ENCODE measurements around the gene L3MBTL4. TPM values are rescaled to one million over a fixed set of nuclear protein-coding genes. Genes with fewer than 3 reads are reported as not detected.
"Not testable (repeated sequence)": the region's sequence is repeated elsewhere in the genome, so short reads cannot be mapped to it uniquely, and the experiment has no call there.

L3MBTL4 gene
- total RNA-seq, 2 experiments from 2014 or later = not detected

DNA sequence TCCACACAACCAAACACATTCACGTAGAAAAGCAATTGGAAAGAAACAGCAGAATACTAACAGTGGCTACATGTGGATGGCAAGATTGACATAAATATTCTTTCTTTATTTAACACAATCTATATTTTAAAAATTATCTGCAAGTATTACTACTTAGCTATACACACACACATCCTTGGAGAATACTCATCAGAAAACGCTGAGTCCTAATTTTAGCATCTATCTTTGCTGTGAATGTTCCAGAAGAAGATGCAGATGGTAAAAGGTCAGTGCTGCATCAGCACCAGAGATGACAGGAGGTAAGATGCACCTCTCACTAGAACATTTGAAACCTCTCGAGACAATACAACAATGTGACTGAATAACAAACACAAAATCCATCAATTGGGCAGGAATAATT lies 148.5 kb downstream of the L3MBTL4 start:
- Histone ChIP-seq H3K9me2 (ENCODE audit: insufficient read depth, low read length) (no peaks in the 10 kb centered on the region), H3K9me3 (ENCODE audit: low read length) (no peaks in the 10 kb centered on the region), H3K4me2 (ENCODE audit: low read length) (no peak overlapping the region), H3K36me3 (ENCODE audit: insufficient read depth, low read length) (no peaks in the 10 kb centered on the region), H3K4me1 (ENCODE audit: insufficient read depth, low read length, poor library complexity, severe bottlenecking) (no peaks in the 10 kb centered on the region), H3K4me3 (ENCODE audit: low read depth, low read length, poor library complexity, severe bottlenecking) (no peak overlapping the region), H4K20me1 (ENCODE audit: insufficient read depth, low read length) (no peaks in the 10 kb centered on the region), H2AFZ (ENCODE audit: low read length) (no peak overlapping the region), H3K79me2 (ENCODE audit: insufficient read depth, low read depth, low read length) (no peaks in the 10 kb centered on the region), H3K27ac (ENCODE audit: low read depth, low read length, poor library complexity, severe bottlenecking) (no peak overlapping the region)
- intact Hi-C loops (cut with micrococcal nuclease; ENCODE audit: unreplicated experiment) = no loop called here
- no peak for TF ChIP-seq EZH2phosphoT487 (IDR thresholded peaks at IDR 0.05; ENCODE audit: borderline replicate concordance, low read depth, low read length)
- TF ChIP-seq CTCF (conservative IDR thresholded peaks at IDR 0.05; ENCODE audit: low read length) = no peak
- ChIA-PET POLR2A (no interaction called here), CTCF (ENCODE audit: unreplicated experiment) (no interaction called here)
- BruUV-seq (replicated peaks) = no TSS peak
- no peak for DNase-seq (ENCODE audit: low spot score)

DNA sequence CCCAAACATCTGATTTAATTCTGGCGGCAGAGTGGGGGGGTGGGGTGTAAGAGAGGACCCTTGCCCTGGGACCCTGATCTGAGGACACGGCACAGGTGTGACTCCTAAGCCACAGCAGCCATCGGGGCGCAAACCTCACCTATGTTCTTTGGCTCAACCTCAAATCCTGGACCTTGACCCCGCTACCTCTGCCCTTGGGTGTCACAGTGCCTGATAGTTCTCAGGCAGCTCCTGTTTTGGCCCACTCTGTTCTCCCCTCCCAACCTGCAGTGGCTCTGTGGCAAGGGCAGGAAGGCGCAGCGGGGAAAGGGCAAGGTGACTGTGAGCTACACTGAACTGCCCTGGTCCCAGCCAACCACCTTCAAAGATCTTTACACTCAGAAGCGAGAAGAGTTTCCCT lies 152.8 kb downstream of the L3MBTL4 start:
- Histone ChIP-seq H3K9me3 (ENCODE audit: low read length) (no peaks in the 10 kb centered on the region), H3K4me1 (ENCODE audit: insufficient read depth, low read length, poor library complexity, severe bottlenecking) (no peaks in the 10 kb centered on the region), H3K79me2 (ENCODE audit: insufficient read depth, low read depth, low read length) (no peaks in the 10 kb centered on the region), H3K4me3 (ENCODE audit: low read depth, low read length, poor library complexity, severe bottlenecking) (no peak overlapping the region), H3K9me2 (ENCODE audit: insufficient read depth, low read length) (no peaks in the 10 kb centered on the region), H3K4me2 (ENCODE audit: low read length) (no peak overlapping the region), H4K20me1 (ENCODE audit: insufficient read depth, low read length) (no peaks in the 10 kb centered on the region), H3K27ac (ENCODE audit: low read depth, low read length, poor library complexity, severe bottlenecking) (no peak overlapping the region), H2AFZ (ENCODE audit: low read length) (no peak overlapping the region), H3K36me3 (ENCODE audit: insufficient read depth, low read length) (no peaks in the 10 kb centered on the region)
- no TSS peak for BruUV-seq (replicated peaks)
- DNase-seq (ENCODE audit: low spot score) = no peak
- TF ChIP-seq EZH2phosphoT487 (IDR thresholded peaks at IDR 0.05; ENCODE audit: borderline replicate concordance, low read depth, low read length) = no peak
- no peak for TF ChIP-seq CTCF (conservative IDR thresholded peaks at IDR 0.05; ENCODE audit: low read length)
- intact Hi-C loops (cut with micrococcal nuclease; ENCODE audit: unreplicated experiment) = no loop called here
- ChIA-PET POLR2A (interaction anchor here (0.6 kb wide), 1 partner anchor 14 kb away, joined by 3 read pairs; no protein-coding TSS in a partner anchor), CTCF (ENCODE audit: unreplicated experiment) (no interaction called here)

DNA sequence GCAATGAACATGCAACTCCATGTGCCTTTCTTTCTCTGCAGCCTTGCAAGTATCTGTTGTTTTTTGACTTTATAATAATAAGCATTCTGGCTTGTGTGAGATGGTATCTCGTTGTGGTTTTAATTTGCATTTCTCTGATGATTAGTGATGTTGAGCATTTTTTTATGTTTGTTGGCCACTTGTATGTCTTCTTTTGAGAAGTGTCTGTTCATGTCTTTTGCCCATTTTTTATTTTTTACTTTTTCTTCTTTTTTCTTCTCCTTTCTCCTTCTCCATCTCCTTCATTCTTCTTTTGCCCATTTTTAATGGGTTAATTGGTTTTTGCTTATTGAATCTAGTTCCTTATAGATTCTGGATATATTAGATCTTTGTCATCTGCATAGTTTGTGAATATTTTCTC lies 155.4 kb downstream of the L3MBTL4 start:
- H3K4me3 ChIP-seq (ENCODE audit: low read depth, low read length, poor library complexity, severe bottlenecking); H3K4me2 ChIP-seq (ENCODE audit: low read length); H3K9me2 ChIP-seq (ENCODE audit: insufficient read depth, low read length); intact Hi-C loops (cut with micrococcal nuclease; ENCODE audit: unreplicated experiment); H3K36me3 ChIP-seq (ENCODE audit: insufficient read depth, low read length); CTCF ChIA-PET (ENCODE audit: unreplicated experiment); BruUV-seq (replicated peaks); H3K27ac ChIP-seq (ENCODE audit: low read depth, low read length, poor library complexity, severe bottlenecking); H4K20me1 ChIP-seq (ENCODE audit: insufficient read depth, low read length); H3K9me3 ChIP-seq (ENCODE audit: low read length); POLR2A ChIA-PET; H3K79me2 ChIP-seq (ENCODE audit: insufficient read depth, low read depth, low read length); H3K4me1 ChIP-seq (ENCODE audit: insufficient read depth, low read length, poor library complexity, severe bottlenecking); DNase-seq (ENCODE audit: low spot score); H2AFZ ChIP-seq (ENCODE audit: low read length): not testable (repeated sequence)
